Keratinocyte (primary cell): ENCODE data around the gene C10orf90. TPM values are rescaled to one million over a fixed set of nuclear protein-coding genes. Genes with fewer than 3 reads are reported as not detected.

Experiments used
- DNase-seq: peaks from one replicate; pipeline ENCODE4 v3.0.0-alpha.2; 2011; ENCODE audit warnings: low read depth, missing footprints, low spot score
- FAIRE-seq: peaks from 2 replicates; lab custom pipeline; 2011; peaks lifted over from hg19 to GRCh38; lab: Jason Lieb, UNC
- H2AFZ ChIP-seq: 2 replicates; pipeline ENCODE4 v1.6.0; 2012; ENCODE audit warnings: low read length, control low read depth, inconsistent platforms; ENCODE audit not compliant: control insufficient read depth
- H3K27ac ChIP-seq: 2 replicates; pipeline ENCODE4 v1.5.1; 2011; ENCODE audit warnings: low read length; ENCODE audit not compliant: control insufficient read depth, insufficient read depth
- H3K27me3 ChIP-seq: 3 replicates; pipeline ENCODE4 v1.6.0; 2011; ENCODE audit warnings: low read length; ENCODE audit not compliant: control insufficient read depth, insufficient read depth; ENCODE audit errors: extremely low read depth
- H3K36me3 ChIP-seq, 2 experiments: 2 replicates in 1 of 2; 3 replicates in 1 of 2; pipeline ENCODE4 v1.5.1; 2011; ENCODE audit warnings: low read length in 2 of 2, mild to moderate bottlenecking in 1 of 2; ENCODE audit not compliant: control insufficient read depth in 2 of 2, insufficient read depth in 2 of 2; ENCODE audit errors: extremely low read depth in 1 of 2
- H3K4me1 ChIP-seq: 3 replicates; pipeline ENCODE4 v1.5.1; 2011; ENCODE audit warnings: low read length; ENCODE audit not compliant: control insufficient read depth, insufficient read depth; ENCODE audit errors: extremely low read depth
- H3K4me2 ChIP-seq: 3 replicates; pipeline ENCODE4 v1.6.0; 2011; ENCODE audit warnings: low read depth, low read length; ENCODE audit not compliant: control insufficient read depth, insufficient read depth; ENCODE audit errors: extremely low read depth
- H3K4me3 ChIP-seq, 3 experiments: fragments of 200-600 bp in 1 of 3; sonication (generic) in 1 of 3; 2 replicates in 2 of 3; 3 replicates in 1 of 3; pipeline ENCODE4 v1.5.1; 2011 to 2016; ENCODE audit warnings: low read length in 3 of 3, mild to moderate bottlenecking in 3 of 3, control low read depth in 2 of 3, inconsistent platforms in 1 of 3, low read depth in 1 of 3, mixed read lengths in 1 of 3, mixed run types in 1 of 3, moderate library complexity in 1 of 3; ENCODE audit not compliant: control insufficient read depth in 2 of 3, insufficient read depth in 2 of 3; ENCODE audit errors: extremely low read depth in 1 of 3
- H3K79me2 ChIP-seq: 2 replicates; pipeline ENCODE4 v1.6.0; 2012; ENCODE audit warnings: low read length; ENCODE audit not compliant: control insufficient read depth, insufficient read depth
- H3K9ac ChIP-seq: 3 replicates; pipeline ENCODE4 v1.6.0; 2011; ENCODE audit warnings: low read length; ENCODE audit not compliant: control insufficient read depth, insufficient read depth; ENCODE audit errors: extremely low read depth
- H3K9me1 ChIP-seq: 3 replicates; pipeline ENCODE4 v1.6.0; 2011; ENCODE audit warnings: low read length; ENCODE audit not compliant: control insufficient read depth, insufficient read depth; ENCODE audit errors: extremely low read depth
- H3K9me3 ChIP-seq: 2 replicates; pipeline ENCODE4 v1.5.1; 2012; ENCODE audit warnings: low read depth, low read length; ENCODE audit not compliant: control insufficient read depth
- H4K20me1 ChIP-seq: 3 replicates; pipeline ENCODE4 v1.6.0; 2011; ENCODE audit warnings: low read length; ENCODE audit not compliant: control insufficient read depth, insufficient read depth; ENCODE audit errors: extremely low read depth
- EZH2 ChIP-seq: IDR thresholded peaks from one replicate; pipeline ENCODE4 v1.6.1; 2012; ENCODE audit warnings: inconsistent platforms, mild to moderate bottlenecking, low read length, moderate library complexity
- dilution Hi-C: fragments of 300-500 bp; cut with MboI; formaldehyde crosslinking; loops from one replicate; pipeline ENCODE4 v1.7.0; 2020; ENCODE audit warnings: low sequenced_read_pairs; ENCODE audit not compliant: extremely low pct_ligation_motif_present
- polyA plus RNA-seq, 5 experiments: library from polyadenylated mRNA; depleted of rRNA in 3 of 5; stranded (reverse) in 3 of 5; stranded (forward) in 1 of 5; unstranded in 1 of 5; fragments of >200 nt; gene quantifications; 1 replicate in 1 of 5; 2 replicates in 3 of 5; 3 replicates in 1 of 5; pipeline versions ENCODE4 v1.2.1 to v1.2.3, GENCODE V29; 2011 to 2012; ENCODE audit warnings: missing spikeins in 2 of 5, low read depth in 1 of 5, low replicate concordance in 1 of 5
- TF ChIP-seq, protein P1 (sequence below), 3 experiments: IDR thresholded peaks in 1 of 3; conservative IDR thresholded peaks in 1 of 3; optimal IDR thresholded peaks in 1 of 3; 2 replicates in 2 of 3; 3 replicates in 1 of 3; pipeline versions ENCODE3 to v1.5.1; 2011; ENCODE audit warnings: low read length in 3 of 3, mild to moderate bottlenecking in 3 of 3, moderate library complexity in 2 of 3, control low read depth in 1 of 3, inconsistent platforms in 1 of 3; ENCODE audit not compliant: insufficient read depth in 2 of 3; ENCODE audit errors: extremely low read depth in 1 of 3

Gene C10orf90
- polyA plus RNA-seq, 1 donor (not counting 4 experiments of a cell fraction or from before 2014, with no cell fraction given): not detected

GRCh38 chr10:126691456-126691855 is 21.0 kb upstream of the C10orf90 start:
- H3K4me1 ChIP-seq: no peaks in the 10 kb centered on the region
- DNase-seq (no peak), FAIRE-seq (no peak)
- dilution Hi-C loops: no loop called here
- TF ChIP-seq, protein P1, sequence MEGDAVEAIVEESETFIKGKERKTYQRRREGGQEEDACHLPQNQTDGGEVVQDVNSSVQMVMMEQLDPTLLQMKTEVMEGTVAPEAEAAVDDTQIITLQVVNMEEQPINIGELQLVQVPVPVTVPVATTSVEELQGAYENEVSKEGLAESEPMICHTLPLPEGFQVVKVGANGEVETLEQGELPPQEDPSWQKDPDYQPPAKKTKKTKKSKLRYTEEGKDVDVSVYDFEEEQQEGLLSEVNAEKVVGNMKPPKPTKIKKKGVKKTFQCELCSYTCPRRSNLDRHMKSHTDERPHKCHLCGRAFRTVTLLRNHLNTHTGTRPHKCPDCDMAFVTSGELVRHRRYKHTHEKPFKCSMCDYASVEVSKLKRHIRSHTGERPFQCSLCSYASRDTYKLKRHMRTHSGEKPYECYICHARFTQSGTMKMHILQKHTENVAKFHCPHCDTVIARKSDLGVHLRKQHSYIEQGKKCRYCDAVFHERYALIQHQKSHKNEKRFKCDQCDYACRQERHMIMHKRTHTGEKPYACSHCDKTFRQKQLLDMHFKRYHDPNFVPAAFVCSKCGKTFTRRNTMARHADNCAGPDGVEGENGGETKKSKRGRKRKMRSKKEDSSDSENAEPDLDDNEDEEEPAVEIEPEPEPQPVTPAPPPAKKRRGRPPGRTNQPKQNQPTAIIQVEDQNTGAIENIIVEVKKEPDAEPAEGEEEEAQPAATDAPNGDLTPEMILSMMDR (optimal IDR thresholded peaks at IDR 0.05 in 1 of 3, IDR thresholded peaks at IDR 0.05 in 1 of 3, conservative IDR thresholded peaks at IDR 0.05 in 1 of 3; ENCODE audit: extremely low read depth in 1 of 3, insufficient read depth in 2 of 3, low read length in 3 of 3): no peak
- no peak for TF ChIP-seq EZH2
- no peaks in the 10 kb centered on the region for H3K27me3 ChIP-seq
- H3K36me3 ChIP-seq: no peaks in the 10 kb centered on the region
- no peaks in the 10 kb centered on the region for H3K9me1 ChIP-seq
- no peaks in the 10 kb centered on the region for H3K79me2 ChIP-seq
- no peak overlapping the region for H3K27ac ChIP-seq
- H3K4me3 ChIP-seq: no peak overlapping the region
- no peaks in the 10 kb centered on the region for H3K9me3 ChIP-seq
- H4K20me1 ChIP-seq: no peaks in the 10 kb centered on the region
- H3K9ac ChIP-seq: no peak overlapping the region
- no peak overlapping the region for H2AFZ ChIP-seq
- no peak overlapping the region for H3K4me2 ChIP-seq

- no peak overlapping the region for H2AFZ ChIP-seq
- H3K4me1 ChIP-seq: no peaks in the 10 kb centered on the region
- DNase-seq (no peak), FAIRE-seq (no peak)
- no peaks in the 10 kb centered on the region for H3K36me3 ChIP-seq
- dilution Hi-C loops: no loop called here
- no peak overlapping the region for H3K27ac ChIP-seq
- no peaks in the 10 kb centered on the region for H3K9me1 ChIP-seq
- no peak overlapping the region for H3K9ac ChIP-seq
- TF ChIP-seq EZH2: no peak
- TF ChIP-seq, protein P1 (optimal IDR thresholded peaks at IDR 0.05 in 1 of 3, IDR thresholded peaks at IDR 0.05 in 1 of 3, conservative IDR thresholded peaks at IDR 0.05 in 1 of 3; ENCODE audit: extremely low read depth in 1 of 3, insufficient read depth in 2 of 3, low read length in 3 of 3): no peak
- no peak overlapping the region for H3K4me3 ChIP-seq
- no peaks in the 10 kb centered on the region for H3K79me2 ChIP-seq
- H3K27me3 ChIP-seq: no peaks in the 10 kb centered on the region
- no peaks in the 10 kb centered on the region for H3K9me3 ChIP-seq
- H4K20me1 ChIP-seq: no peaks in the 10 kb centered on the region
- H3K4me2 ChIP-seq: no peak overlapping the region
Measured at GRCh38 chr10:126690534-126690933, 20.0 kb upstream of the C10orf90 start.
